ENCODE measurements around the gene CCDC50. TPM values are rescaled to one million over a fixed set of nuclear protein-coding genes. Genes with fewer than 3 reads are reported as not detected.

Gene CCDC50
- total and polyA plus RNA-seq, 2 of the 8 experiments (the other 6 are each of a cell fraction or from before 2014, with no cell fraction given) = 7.3 to 19.2 TPM

- Histone ChIP-seq H4K5ac (ENCODE audit: insufficient read length, low read depth, low read length) (no peak overlapping the region), H3K4me3 (ENCODE audit: extremely low read depth in 1 of 4, insufficient read depth in 2 of 4, low read depth in 3 of 4, low read length in 4 of 4) (no peak overlapping the region; a peak in 1 of 8 replicates), H4K91ac (replicated peaks; ENCODE audit: insufficient read length, low read length) (no peak overlapping the region), H2BK12ac (ENCODE audit: low read depth, low read length) (no peak overlapping the region), H3K36me3 (ENCODE audit: control insufficient read depth in 2 of 4, insufficient read depth in 4 of 4, low read length in 3 of 4) (no peaks in the 10 kb centered on the region), H2BK5ac (ENCODE audit: low read depth, low read length) (no peak overlapping the region), H4K20me1 (replicated peaks in 1 of 2; ENCODE audit: control insufficient read depth in 1 of 2, insufficient read depth in 2 of 2, low read length in 2 of 2) (no peaks in the 10 kb centered on the region), H3K23ac (ENCODE audit: insufficient read length) (no peak overlapping the region), H2BK20ac (ENCODE audit: low read length) (no peak overlapping the region), H2BK120ac (replicated peaks; ENCODE audit: low read depth, low read length) (no peak overlapping the region), H3K27ac (ENCODE audit: low read depth, low read length) (no peak overlapping the region), H3K4me1 (replicated peaks in 1 of 4; ENCODE audit: control insufficient read depth in 3 of 4, insufficient read depth in 4 of 4, low read length in 3 of 4) (peaks cover 0 to 9% (median 2%) of the 10 kb centered on the region in 4 experiments; a peak in 2 of 7 replicates), H2BK15ac (ENCODE audit: low read length) (no peak overlapping the region), H2AFZ (ENCODE audit: low read length) (no peak overlapping the region), H3K18ac (ENCODE audit: extremely low read depth, low read length) (no peak overlapping the region), H3K4me2 (ENCODE audit: insufficient read depth in 1 of 2, low read depth in 2 of 2, low read length in 2 of 2) (no peak overlapping the region), H3K56ac (replicated peaks; ENCODE audit: insufficient read length, low read depth, low read length) (no peak overlapping the region), H3K79me2 (ENCODE audit: control insufficient read depth in 1 of 2, insufficient read depth in 2 of 2, low read length in 2 of 2) (no peaks in the 10 kb centered on the region), H3K9me3 (ENCODE audit: insufficient read depth in 2 of 2, low read depth in 1 of 2, low read length in 1 of 2) (no peaks in the 10 kb centered on the region), H3K14ac (ENCODE audit: insufficient read length) (no peak overlapping the region), H2AK5ac (ENCODE audit: low read depth, low read length) (no peak overlapping the region), H3K27me3 (replicated peaks in 1 of 4; ENCODE audit: control insufficient read depth in 3 of 4, extremely low read depth in 1 of 4, insufficient read depth in 3 of 4, low read length in 3 of 4) (no peaks in the 10 kb centered on the region), H3K4ac (replicated peaks; ENCODE audit: insufficient read length, low read depth, low read length) (no peak overlapping the region), H4K8ac (ENCODE audit: extremely low read depth, insufficient read depth, low read length) (no peak overlapping the region), H3K9ac (replicated peaks in 1 of 4; ENCODE audit: extremely low read depth in 1 of 4, low read depth in 3 of 4, low read length in 3 of 4) (no peak overlapping the region), H3K23me2 (ENCODE audit: low read depth, low read length) (no peaks in the 10 kb centered on the region), H3K79me1 (ENCODE audit: low read depth, low read length) (no peaks in the 10 kb centered on the region)
- FAIRE-seq (no peak), DNase-seq (ENCODE audit: low read depth in 1 of 2, low spot score in 2 of 2) (no peak)
- ChIA-PET POLR2A (ENCODE audit: partially characterized antibody) (no interaction called here), CTCF (ENCODE audit: partially characterized antibody) (interaction anchor here (1.0 to 1.3 kb wide), 2 partner anchors 35 to 1051 kb away, joined by 3 to 4 read pairs; no protein-coding TSS in a partner anchor)
- TF ChIP-seq SRF (IDR thresholded peaks at IDR 0.05; ENCODE audit: low read depth, low read length) = no peak
- TF ChIP-seq CREB1 (IDR thresholded peaks at IDR 0.05) = no peak
Observed at GRCh38 chr3:191393146-191393545, 64.0 kb downstream of the CCDC50 start.

Measured in H1 (cell line).